ENCODE results near the gene SLC19A1. TPM values are rescaled to one million over a fixed set of nuclear protein-coding genes. Genes with fewer than 3 reads are reported as not detected.

The SLC19A1 gene
- polyA plus RNA-seq, 3 donors, result 25.0 to 53.0 (median 39.9) TPM

GRCh38 chr21:45580576-45581321, 38.5 kb upstream of the SLC19A1 start:
- Histone ChIP-seq H2AFZ (ENCODE audit: insufficient read depth, low read depth, low read length, poor library complexity, severe bottlenecking) (no peak overlapping the region), H3K79me2 (ENCODE audit: insufficient read depth, low read length) (no peaks in the 10 kb centered on the region), H3K27me3 (ENCODE audit: control insufficient read depth in 2 of 2, insufficient read depth in 2 of 2, low read length in 2 of 2) (no peaks in the 10 kb centered on the region), H4K20me1 (ENCODE audit: insufficient read depth, low read length) (no peaks in the 10 kb centered on the region), H3K27ac (ENCODE audit: low read depth in 1 of 2, low read length in 2 of 2) (no peak overlapping the region), H3K4me1 (ENCODE audit: control insufficient read depth in 1 of 2, insufficient read depth in 2 of 2, low read length in 2 of 2) (no peaks in the 10 kb centered on the region), H3K9ac (ENCODE audit: insufficient read depth, low read length, poor library complexity, severe bottlenecking) (no peak overlapping the region), H3K4me3 (replicated peaks in 1 of 3; ENCODE audit: low read depth in 2 of 3, low read length in 3 of 3) (no peak overlapping the region), H3K4me2 (replicated peaks; ENCODE audit: extremely low read depth, low read length, poor library complexity, severe bottlenecking) (no peak overlapping the region), H3K36me3 (replicated peaks in 1 of 2; ENCODE audit: control insufficient read depth in 1 of 2, insufficient read depth in 2 of 2, low read length in 2 of 2) (no peaks in the 10 kb centered on the region), H3K9me3 (replicated peaks in 1 of 2; ENCODE audit: control insufficient read depth in 1 of 2, insufficient read depth in 1 of 2, low read length in 2 of 2) (peaks cover 10 to 15% of the 10 kb centered on the region in 2 donors)
- intact Hi-C loops (cut with micrococcal nuclease), result no loop called here
- Mint-ChIP-seq H3K27me3 (ENCODE audit: low read depth in 3 of 3) (peaks cover 0 to 10% (median 3%) of the 10 kb centered on the region in 3 donors), H3K36me3 (no peaks in the 10 kb centered on the region), H3K4me3 (no peak overlapping the region), H3K27ac (no peak overlapping the region), H3K9me3 (peaks cover under 1 to 29% (median 19%) of the 10 kb centered on the region in 7 donors), H3K4me1 (no peaks in the 10 kb centered on the region)
- 75% methylated on average over 31 of the region's 33 CpGs for WGBS (ENCODE audit: insufficient coverage)
- TF ChIP-seq, protein P1, sequence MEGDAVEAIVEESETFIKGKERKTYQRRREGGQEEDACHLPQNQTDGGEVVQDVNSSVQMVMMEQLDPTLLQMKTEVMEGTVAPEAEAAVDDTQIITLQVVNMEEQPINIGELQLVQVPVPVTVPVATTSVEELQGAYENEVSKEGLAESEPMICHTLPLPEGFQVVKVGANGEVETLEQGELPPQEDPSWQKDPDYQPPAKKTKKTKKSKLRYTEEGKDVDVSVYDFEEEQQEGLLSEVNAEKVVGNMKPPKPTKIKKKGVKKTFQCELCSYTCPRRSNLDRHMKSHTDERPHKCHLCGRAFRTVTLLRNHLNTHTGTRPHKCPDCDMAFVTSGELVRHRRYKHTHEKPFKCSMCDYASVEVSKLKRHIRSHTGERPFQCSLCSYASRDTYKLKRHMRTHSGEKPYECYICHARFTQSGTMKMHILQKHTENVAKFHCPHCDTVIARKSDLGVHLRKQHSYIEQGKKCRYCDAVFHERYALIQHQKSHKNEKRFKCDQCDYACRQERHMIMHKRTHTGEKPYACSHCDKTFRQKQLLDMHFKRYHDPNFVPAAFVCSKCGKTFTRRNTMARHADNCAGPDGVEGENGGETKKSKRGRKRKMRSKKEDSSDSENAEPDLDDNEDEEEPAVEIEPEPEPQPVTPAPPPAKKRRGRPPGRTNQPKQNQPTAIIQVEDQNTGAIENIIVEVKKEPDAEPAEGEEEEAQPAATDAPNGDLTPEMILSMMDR (IDR thresholded peaks at IDR 0.05), result no peak
- DNase-seq, result no peak

DNA sequence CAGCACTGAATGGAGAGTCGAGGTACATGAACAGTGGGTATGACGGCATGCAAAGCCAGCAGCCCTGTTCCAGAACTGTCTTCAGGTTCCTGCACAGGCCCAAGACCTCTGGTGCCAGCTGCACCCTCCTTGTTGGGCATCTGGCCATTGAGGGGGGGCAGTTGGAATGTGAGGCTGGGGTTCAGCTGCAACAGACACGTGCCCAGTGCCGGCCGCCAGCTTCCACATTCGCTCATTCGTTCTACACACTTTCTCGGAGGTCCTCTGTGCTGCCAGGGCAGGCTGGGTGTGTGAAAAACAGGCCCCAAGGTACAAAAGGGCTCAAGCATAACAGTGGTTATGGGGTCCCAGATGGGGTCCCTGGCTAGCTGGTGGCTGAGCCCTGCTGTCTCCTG, 37.9 kb upstream of the SLC19A1 start:
- H2AFZ ChIP-seq (ENCODE audit: insufficient read depth, low read depth, low read length, poor library complexity, severe bottlenecking), result no peak overlapping the region
- peaks cover 0 to 9% (median 3%) of the 10 kb centered on the region in 3 donors for H3K27me3 Mint-ChIP-seq (ENCODE audit: low read depth in 3 of 3)
- intact Hi-C loops (cut with micrococcal nuclease), result no loop called here
- 90% methylated on average over 7 of the region's 8 CpGs for WGBS (ENCODE audit: insufficient coverage)
- peaks cover 8 to 11% of the 10 kb centered on the region in 2 donors for H3K9me3 ChIP-seq (replicated peaks in 1 of 2; ENCODE audit: control insufficient read depth in 1 of 2, insufficient read depth in 1 of 2, low read length in 2 of 2)
- no peak for DNase-seq
- H3K4me1 ChIP-seq (ENCODE audit: control insufficient read depth in 1 of 2, insufficient read depth in 2 of 2, low read length in 2 of 2), result no peaks in the 10 kb centered on the region
- H3K4me3 ChIP-seq (replicated peaks in 1 of 3; ENCODE audit: low read depth in 2 of 3, low read length in 3 of 3), result no peak overlapping the region
- TF ChIP-seq, protein P1 (IDR thresholded peaks at IDR 0.05), result no peak
- no peaks in the 10 kb centered on the region for H3K79me2 ChIP-seq (ENCODE audit: insufficient read depth, low read length)
- H3K36me3 Mint-ChIP-seq, result no peaks in the 10 kb centered on the region
- no peak overlapping the region for H3K27ac ChIP-seq (ENCODE audit: low read depth in 1 of 2, low read length in 2 of 2)
- H4K20me1 ChIP-seq (ENCODE audit: insufficient read depth, low read length), result no peaks in the 10 kb centered on the region
- no peak overlapping the region for H3K27ac Mint-ChIP-seq
- no peaks in the 10 kb centered on the region for H3K27me3 ChIP-seq (ENCODE audit: control insufficient read depth in 2 of 2, insufficient read depth in 2 of 2, low read length in 2 of 2)
- H3K9ac ChIP-seq (ENCODE audit: insufficient read depth, low read length, poor library complexity, severe bottlenecking), result no peak overlapping the region
- no peak overlapping the region for H3K4me2 ChIP-seq (replicated peaks; ENCODE audit: extremely low read depth, low read length, poor library complexity, severe bottlenecking)
- H3K9me3 Mint-ChIP-seq, result peaks cover 0 to 26% (median 15%) of the 10 kb centered on the region in 7 donors
- no peaks in the 10 kb centered on the region for H3K36me3 ChIP-seq (replicated peaks in 1 of 2; ENCODE audit: control insufficient read depth in 1 of 2, insufficient read depth in 2 of 2, low read length in 2 of 2)
- H3K4me1 Mint-ChIP-seq, result no peaks in the 10 kb centered on the region
- H3K4me3 Mint-ChIP-seq, result peak overlapping the region in 1 of 2 donors; percentile 42
